ENCODE measurements around the gene ROR1. TPM values are rescaled to one million over a fixed set of nuclear protein-coding genes. Genes with fewer than 3 reads are reported as not detected.

ROR1 gene
- total RNA-seq, 2 experiments from 2014 or later = 0.47 to 1.4 TPM

DNA sequence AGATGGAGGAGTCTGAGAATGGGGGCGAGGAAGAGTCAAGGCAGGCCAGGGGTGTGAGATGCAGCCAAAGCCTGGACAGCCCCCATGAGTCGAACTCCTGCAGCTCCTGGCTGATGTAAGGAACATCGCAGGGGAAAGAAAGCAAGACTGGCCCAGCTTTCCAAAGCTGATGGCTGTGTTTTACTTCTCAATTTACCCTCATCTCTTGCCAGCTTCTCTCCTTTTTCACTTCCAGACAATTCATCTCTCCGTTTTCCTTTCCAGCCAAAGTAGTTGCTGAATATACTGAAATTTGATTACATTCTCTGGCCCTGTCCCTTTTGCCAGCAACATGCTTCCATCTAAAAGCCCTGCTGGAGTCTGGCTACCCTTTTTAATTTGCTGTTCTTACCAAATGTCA lies 389.6 kb downstream of the ROR1 start:
- no TSS peak for BruUV-seq (replicated peaks)
- H3K4me1 ChIP-seq (ENCODE audit: insufficient read depth, low read length, poor library complexity, severe bottlenecking) = no peaks in the 10 kb centered on the region
- H4K20me1 ChIP-seq (ENCODE audit: insufficient read depth, low read length) = no peaks in the 10 kb centered on the region
- H3K27ac ChIP-seq (ENCODE audit: low read depth, low read length, poor library complexity, severe bottlenecking) = no peak overlapping the region
- H2AFZ ChIP-seq (ENCODE audit: low read length) = no peak overlapping the region
- POLR2A ChIA-PET = interaction anchor here (0.6 kb wide), 1 partner anchor 24 kb away, joined by 4 read pairs; no protein-coding TSS in a partner anchor
- H3K79me2 ChIP-seq (ENCODE audit: insufficient read depth, low read depth, low read length) = no peaks in the 10 kb centered on the region
- TF ChIP-seq, protein P1, sequence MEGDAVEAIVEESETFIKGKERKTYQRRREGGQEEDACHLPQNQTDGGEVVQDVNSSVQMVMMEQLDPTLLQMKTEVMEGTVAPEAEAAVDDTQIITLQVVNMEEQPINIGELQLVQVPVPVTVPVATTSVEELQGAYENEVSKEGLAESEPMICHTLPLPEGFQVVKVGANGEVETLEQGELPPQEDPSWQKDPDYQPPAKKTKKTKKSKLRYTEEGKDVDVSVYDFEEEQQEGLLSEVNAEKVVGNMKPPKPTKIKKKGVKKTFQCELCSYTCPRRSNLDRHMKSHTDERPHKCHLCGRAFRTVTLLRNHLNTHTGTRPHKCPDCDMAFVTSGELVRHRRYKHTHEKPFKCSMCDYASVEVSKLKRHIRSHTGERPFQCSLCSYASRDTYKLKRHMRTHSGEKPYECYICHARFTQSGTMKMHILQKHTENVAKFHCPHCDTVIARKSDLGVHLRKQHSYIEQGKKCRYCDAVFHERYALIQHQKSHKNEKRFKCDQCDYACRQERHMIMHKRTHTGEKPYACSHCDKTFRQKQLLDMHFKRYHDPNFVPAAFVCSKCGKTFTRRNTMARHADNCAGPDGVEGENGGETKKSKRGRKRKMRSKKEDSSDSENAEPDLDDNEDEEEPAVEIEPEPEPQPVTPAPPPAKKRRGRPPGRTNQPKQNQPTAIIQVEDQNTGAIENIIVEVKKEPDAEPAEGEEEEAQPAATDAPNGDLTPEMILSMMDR (conservative IDR thresholded peaks at IDR 0.05; ENCODE audit: low read length) = no peak
- TF ChIP-seq EZH2phosphoT487 (IDR thresholded peaks at IDR 0.05; ENCODE audit: borderline replicate concordance, low read depth, low read length) = no peak
- H3K9me3 ChIP-seq (ENCODE audit: low read length) = no peaks in the 10 kb centered on the region
- no peak for DNase-seq (ENCODE audit: low spot score)
- CTCF ChIA-PET (ENCODE audit: unreplicated experiment) = no interaction called here
- H3K9me2 ChIP-seq (ENCODE audit: insufficient read depth, low read length) = no peaks in the 10 kb centered on the region
- no peaks in the 10 kb centered on the region for H3K36me3 ChIP-seq (ENCODE audit: insufficient read depth, low read length)
- intact Hi-C loops (cut with micrococcal nuclease; ENCODE audit: unreplicated experiment) = no loop called here
- no peak overlapping the region for H3K4me3 ChIP-seq (ENCODE audit: low read depth, low read length, poor library complexity, severe bottlenecking)
- no peak overlapping the region for H3K4me2 ChIP-seq (ENCODE audit: low read length)

DNA sequence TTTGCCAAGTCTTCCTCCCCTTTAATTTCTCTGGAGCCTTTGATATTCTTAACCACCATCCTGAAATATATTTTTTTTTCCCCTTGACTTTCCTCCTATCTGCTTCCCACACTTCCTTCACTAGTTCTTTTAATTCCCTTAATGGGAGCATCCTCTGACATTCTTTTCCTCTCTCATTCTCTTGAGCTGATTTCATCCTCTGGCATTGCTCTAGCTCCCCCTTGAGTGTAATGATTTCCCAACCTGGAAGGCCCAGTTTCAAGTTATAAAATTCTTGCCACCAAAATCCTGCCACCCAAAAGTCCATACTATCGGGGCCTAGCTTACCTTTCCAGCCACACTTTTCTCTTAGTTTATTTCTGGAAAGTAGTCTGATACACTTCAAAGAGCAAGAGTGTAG lies 390.2 kb downstream of the ROR1 start:
- H4K20me1 ChIP-seq (ENCODE audit: insufficient read depth, low read length) = no peaks in the 10 kb centered on the region
- BruUV-seq (replicated peaks) = no TSS peak
- DNase-seq (ENCODE audit: low spot score) = no peak
- no peak overlapping the region for H3K4me3 ChIP-seq (ENCODE audit: low read depth, low read length, poor library complexity, severe bottlenecking)
- TF ChIP-seq EZH2phosphoT487 (IDR thresholded peaks at IDR 0.05; ENCODE audit: borderline replicate concordance, low read depth, low read length) = no peak
- TF ChIP-seq, protein P1 (conservative IDR thresholded peaks at IDR 0.05; ENCODE audit: low read length) = peak; percentile 43; the same call in 1 of the 2 replicates
- H3K4me1 ChIP-seq (ENCODE audit: insufficient read depth, low read length, poor library complexity, severe bottlenecking) = no peaks in the 10 kb centered on the region
- H2AFZ ChIP-seq (ENCODE audit: low read length) = no peak overlapping the region
- no peak overlapping the region for H3K27ac ChIP-seq (ENCODE audit: low read depth, low read length, poor library complexity, severe bottlenecking)
- no peaks in the 10 kb centered on the region for H3K9me2 ChIP-seq (ENCODE audit: insufficient read depth, low read length)
- H3K36me3 ChIP-seq (ENCODE audit: insufficient read depth, low read length) = no peaks in the 10 kb centered on the region
- intact Hi-C loops (cut with micrococcal nuclease; ENCODE audit: unreplicated experiment) = no loop called here
- H3K79me2 ChIP-seq (ENCODE audit: insufficient read depth, low read depth, low read length) = no peaks in the 10 kb centered on the region
- ChIA-PET POLR2A (interaction anchor here (0.6 kb wide), 2 partner anchors 25 to 492 kb away, joined by 4 to 11 read pairs; no protein-coding TSS in a partner anchor), CTCF (ENCODE audit: unreplicated experiment) (no interaction called here)
- H3K9me3 ChIP-seq (ENCODE audit: low read length) = no peaks in the 10 kb centered on the region
- no peak overlapping the region for H3K4me2 ChIP-seq (ENCODE audit: low read length)

GRCh38 chr1:64166629-64167028 lies 392.8 kb downstream of the ROR1 start:
- POLR2A ChIA-PET = no interaction called here
- H3K4me3 ChIP-seq (ENCODE audit: low read depth, low read length, poor library complexity, severe bottlenecking) = no peak overlapping the region
- no peaks in the 10 kb centered on the region for H4K20me1 ChIP-seq (ENCODE audit: insufficient read depth, low read length)
- BruUV-seq (replicated peaks) = no TSS peak
- no peak overlapping the region for H2AFZ ChIP-seq (ENCODE audit: low read length)
- no peaks in the 10 kb centered on the region for H3K4me1 ChIP-seq (ENCODE audit: insufficient read depth, low read length, poor library complexity, severe bottlenecking)
- no peaks in the 10 kb centered on the region for H3K36me3 ChIP-seq (ENCODE audit: insufficient read depth, low read length)
- DNase-seq (ENCODE audit: low spot score) = no peak
- no peaks in the 10 kb centered on the region for H3K9me3 ChIP-seq (ENCODE audit: low read length)
- H3K27ac ChIP-seq (ENCODE audit: low read depth, low read length, poor library complexity, severe bottlenecking) = no peak overlapping the region
- no peak overlapping the region for H3K4me2 ChIP-seq (ENCODE audit: low read length)
- no peaks in the 10 kb centered on the region for H3K9me2 ChIP-seq (ENCODE audit: insufficient read depth, low read length)
- intact Hi-C loops (cut with micrococcal nuclease; ENCODE audit: unreplicated experiment) = no loop called here
- TF ChIP-seq, protein P1 (conservative IDR thresholded peaks at IDR 0.05; ENCODE audit: low read length) = no peak
- TF ChIP-seq EZH2phosphoT487 (IDR thresholded peaks at IDR 0.05; ENCODE audit: borderline replicate concordance, low read depth, low read length) = no peak
- CTCF ChIA-PET (ENCODE audit: unreplicated experiment) = no interaction called here
- H3K79me2 ChIP-seq (ENCODE audit: insufficient read depth, low read depth, low read length) = no peaks in the 10 kb centered on the region

Data from OCI-LY7 (cell line).